Measurements from ENCODE around the gene STARD6.
"Not testable (repeated sequence)": the region's sequence is repeated elsewhere in the genome, so short reads cannot be mapped to it uniquely, and the experiment has no call there.

STARD6 gene

GRCh38 chr18:54329787-54330186 is 27.9 kb downstream of the STARD6 start:
- Histone ChIP-seq H3K27ac (ENCODE audit: low read depth, low read length) (no peak overlapping the region), H3K4me3 (ENCODE audit: low read length) (no peak overlapping the region), H3K27me3 (ENCODE audit: control insufficient read depth, insufficient read depth, low read length) (no peaks in the 10 kb centered on the region), H3K36me3 (ENCODE audit: control insufficient read depth, insufficient read depth, low read length) (no peaks in the 10 kb centered on the region), H3K4me1 (ENCODE audit: control insufficient read depth, insufficient read depth, low read length) (no peaks in the 10 kb centered on the region), H3K9ac (ENCODE audit: low read length) (no peak overlapping the region)

- Histone ChIP-seq H3K27me3 (ENCODE audit: control insufficient read depth, insufficient read depth, low read length) (no peaks in the 10 kb centered on the region), H3K36me3 (ENCODE audit: control insufficient read depth, insufficient read depth, low read length) (no peaks in the 10 kb centered on the region), H3K4me3 (ENCODE audit: low read length) (no peak overlapping the region), H3K27ac (ENCODE audit: low read depth, low read length) (no peak overlapping the region), H3K9ac (ENCODE audit: low read length) (no peak overlapping the region), H3K4me1 (ENCODE audit: control insufficient read depth, insufficient read depth, low read length) (no peaks in the 10 kb centered on the region)
These were observed 29.8 kb downstream of the STARD6 start for GRCh38 chr18:54327818-54328217.

- no peaks in the 10 kb centered on the region for H3K4me1 ChIP-seq (ENCODE audit: control insufficient read depth, insufficient read depth, low read length)
- H3K4me3 ChIP-seq (ENCODE audit: low read length), result no peak overlapping the region
- H3K36me3 ChIP-seq (ENCODE audit: control insufficient read depth, insufficient read depth, low read length), result no peaks in the 10 kb centered on the region
- no peak overlapping the region for H3K27ac ChIP-seq (ENCODE audit: low read depth, low read length)
- no peaks in the 10 kb centered on the region for H3K27me3 ChIP-seq (ENCODE audit: control insufficient read depth, insufficient read depth, low read length)
- no peak overlapping the region for H3K9ac ChIP-seq (ENCODE audit: low read length)
These were observed 33.7 kb downstream of the STARD6 start for GRCh38 chr18:54323970-54324369.

- Histone ChIP-seq H3K4me1 (ENCODE audit: control insufficient read depth, insufficient read depth, low read length) (no peaks in the 10 kb centered on the region), H3K9ac (ENCODE audit: low read length) (no peak overlapping the region), H3K4me3 (ENCODE audit: low read length) (no peak overlapping the region), H3K27ac (ENCODE audit: low read depth, low read length) (no peak overlapping the region), H3K27me3 (ENCODE audit: control insufficient read depth, insufficient read depth, low read length) (no peaks in the 10 kb centered on the region), H3K36me3 (ENCODE audit: control insufficient read depth, insufficient read depth, low read length) (no peaks in the 10 kb centered on the region)
These were observed 34.1 kb downstream of the STARD6 start for GRCh38 chr18:54323561-54323960.

GRCh38 chr18:54316071-54316820 is 41.4 kb downstream of the STARD6 start:
- H3K9ac ChIP-seq (ENCODE audit: low read length), result no peak overlapping the region
- no peaks in the 10 kb centered on the region for H3K4me1 ChIP-seq (ENCODE audit: control insufficient read depth, insufficient read depth, low read length)
- no peaks in the 10 kb centered on the region for H3K27me3 ChIP-seq (ENCODE audit: control insufficient read depth, insufficient read depth, low read length)
- H3K4me3 ChIP-seq (ENCODE audit: low read length), result no peak overlapping the region
- no peaks in the 10 kb centered on the region for H3K36me3 ChIP-seq (ENCODE audit: control insufficient read depth, insufficient read depth, low read length)
- H3K27ac ChIP-seq (ENCODE audit: low read depth, low read length), result no peak overlapping the region

- not testable (repeated sequence) for H3K27me3 ChIP-seq (ENCODE audit: control insufficient read depth, insufficient read depth, low read length); H3K27ac ChIP-seq (ENCODE audit: low read depth, low read length); H3K4me3 ChIP-seq (ENCODE audit: low read length); H3K36me3 ChIP-seq (ENCODE audit: control insufficient read depth, insufficient read depth, low read length); H3K9ac ChIP-seq (ENCODE audit: low read length); H3K4me1 ChIP-seq (ENCODE audit: control insufficient read depth, insufficient read depth, low read length)
These were observed 48.1 kb downstream of the STARD6 start for GRCh38 chr18:54309564-54309963.

- H3K27ac ChIP-seq (ENCODE audit: low read depth, low read length), result no peak overlapping the region
- no peak overlapping the region for H3K9ac ChIP-seq (ENCODE audit: low read length)
- no peaks in the 10 kb centered on the region for H3K27me3 ChIP-seq (ENCODE audit: control insufficient read depth, insufficient read depth, low read length)
- no peak overlapping the region for H3K4me3 ChIP-seq (ENCODE audit: low read length)
- H3K36me3 ChIP-seq (ENCODE audit: control insufficient read depth, insufficient read depth, low read length), result no peaks in the 10 kb centered on the region
- H3K4me1 ChIP-seq (ENCODE audit: control insufficient read depth, insufficient read depth, low read length), result no peaks in the 10 kb centered on the region
These were observed 54.2 kb downstream of the STARD6 start for GRCh38 chr18:54303408-54303807.

- H3K27ac ChIP-seq (ENCODE audit: low read depth, low read length); H3K36me3 ChIP-seq (ENCODE audit: control insufficient read depth, insufficient read depth, low read length); H3K9ac ChIP-seq (ENCODE audit: low read length); H3K4me1 ChIP-seq (ENCODE audit: control insufficient read depth, insufficient read depth, low read length); H3K27me3 ChIP-seq (ENCODE audit: control insufficient read depth, insufficient read depth, low read length); H3K4me3 ChIP-seq (ENCODE audit: low read length): not testable (repeated sequence)
These were observed 58.7 kb downstream of the STARD6 start for GRCh38 chr18:54298991-54299390.

GRCh38 chr18:54296062-54296461 is 61.6 kb downstream of the STARD6 start:
- Histone ChIP-seq H3K9ac (ENCODE audit: low read length) (no peak overlapping the region), H3K27ac (ENCODE audit: low read depth, low read length) (no peak overlapping the region), H3K36me3 (ENCODE audit: control insufficient read depth, insufficient read depth, low read length) (peaks cover 3% of the 10 kb centered on the region), H3K4me1 (ENCODE audit: control insufficient read depth, insufficient read depth, low read length) (no peaks in the 10 kb centered on the region), H3K27me3 (ENCODE audit: control insufficient read depth, insufficient read depth, low read length) (no peaks in the 10 kb centered on the region), H3K4me3 (ENCODE audit: low read length) (no peak overlapping the region)

- Histone ChIP-seq H3K4me1 (ENCODE audit: control insufficient read depth, insufficient read depth, low read length) (no peaks in the 10 kb centered on the region), H3K27me3 (ENCODE audit: control insufficient read depth, insufficient read depth, low read length) (no peaks in the 10 kb centered on the region), H3K27ac (ENCODE audit: low read depth, low read length) (no peak overlapping the region), H3K4me3 (ENCODE audit: low read length) (no peak overlapping the region), H3K9ac (ENCODE audit: low read length) (no peak overlapping the region), H3K36me3 (ENCODE audit: control insufficient read depth, insufficient read depth, low read length) (peaks cover 3% of the 10 kb centered on the region)
These were observed 63.4 kb downstream of the STARD6 start for GRCh38 chr18:54294274-54294673.

GRCh38 chr18:54284981-54285785 is 72.5 kb downstream of the STARD6 start:
- Histone ChIP-seq H3K9ac (ENCODE audit: low read length) (no peak overlapping the region), H3K36me3 (ENCODE audit: control insufficient read depth, insufficient read depth, low read length) (peaks cover 9% of the 10 kb centered on the region), H3K4me1 (ENCODE audit: control insufficient read depth, insufficient read depth, low read length) (no peaks in the 10 kb centered on the region), H3K27ac (ENCODE audit: low read depth, low read length) (no peak overlapping the region), H3K27me3 (ENCODE audit: control insufficient read depth, insufficient read depth, low read length) (no peaks in the 10 kb centered on the region), H3K4me3 (ENCODE audit: low read length) (no peak overlapping the region)

- H3K4me3 ChIP-seq (ENCODE audit: low read length), result no peak overlapping the region
- H3K36me3 ChIP-seq (ENCODE audit: control insufficient read depth, insufficient read depth, low read length), result peaks cover 11% of the 10 kb centered on the region
- no peaks in the 10 kb centered on the region for H3K27me3 ChIP-seq (ENCODE audit: control insufficient read depth, insufficient read depth, low read length)
- no peak overlapping the region for H3K27ac ChIP-seq (ENCODE audit: low read depth, low read length)
- H3K9ac ChIP-seq (ENCODE audit: low read length), result no peak overlapping the region
- no peaks in the 10 kb centered on the region for H3K4me1 ChIP-seq (ENCODE audit: control insufficient read depth, insufficient read depth, low read length)
These were observed 73.1 kb downstream of the STARD6 start for GRCh38 chr18:54284535-54284934.

GRCh38 chr18:54280220-54280569 is 77.5 kb downstream of the STARD6 start:
- Histone ChIP-seq H3K27me3 (ENCODE audit: control insufficient read depth, insufficient read depth, low read length) (no peaks in the 10 kb centered on the region), H3K27ac (ENCODE audit: low read depth, low read length) (no peak overlapping the region), H3K4me3 (ENCODE audit: low read length) (no peak overlapping the region), H3K4me1 (ENCODE audit: control insufficient read depth, insufficient read depth, low read length) (no peaks in the 10 kb centered on the region), H3K9ac (ENCODE audit: low read length) (no peak overlapping the region), H3K36me3 (ENCODE audit: control insufficient read depth, insufficient read depth, low read length) (peaks cover 10% of the 10 kb centered on the region)
